C4-2B (cell line): ENCODE data around the gene HSF2BP.

Experiments
- ZFX ChIP-seq: fragments of 450-650 bp; IDR thresholded peaks from 2 replicates; pipeline ENCODE4 v1.6.1; 2017
- TF ChIP-seq, protein P1 (sequence below): fragments of 450-650 bp; conservative IDR thresholded peaks from 2 replicates; pipeline ENCODE4 v1.5.1; 2017; ENCODE audit warnings: mild to moderate bottlenecking

DNA sequence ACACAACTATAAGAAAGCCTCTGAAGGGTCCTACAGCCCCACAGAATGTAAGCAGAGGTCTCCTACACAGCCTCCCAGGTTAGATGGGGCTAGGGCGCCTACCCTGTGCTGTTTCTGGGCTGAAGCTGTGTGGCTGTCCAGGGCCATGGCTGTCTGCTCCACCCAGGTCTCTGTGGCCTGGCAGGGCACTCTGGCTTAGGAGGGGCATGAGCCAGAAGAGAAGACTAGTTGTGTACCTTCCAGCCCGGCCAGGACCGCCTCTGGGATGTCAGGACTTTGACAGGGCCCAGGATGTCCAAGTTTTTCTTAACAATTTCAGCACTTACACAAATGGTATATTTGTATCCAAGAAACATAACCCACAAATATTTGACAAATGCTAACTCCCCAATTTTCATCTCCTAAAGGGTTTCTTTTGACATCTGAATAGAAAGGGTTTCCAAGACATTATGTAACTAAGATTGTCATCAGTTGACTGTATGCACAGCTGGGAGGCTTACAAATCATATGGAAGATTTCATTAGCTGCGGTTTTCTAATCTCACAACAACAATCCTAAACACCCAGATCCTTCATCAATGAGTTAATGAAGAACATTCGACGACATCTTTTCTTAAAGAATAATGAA is 80.5 kb downstream of the HSF2BP start:
- TF ChIP-seq, protein P1, sequence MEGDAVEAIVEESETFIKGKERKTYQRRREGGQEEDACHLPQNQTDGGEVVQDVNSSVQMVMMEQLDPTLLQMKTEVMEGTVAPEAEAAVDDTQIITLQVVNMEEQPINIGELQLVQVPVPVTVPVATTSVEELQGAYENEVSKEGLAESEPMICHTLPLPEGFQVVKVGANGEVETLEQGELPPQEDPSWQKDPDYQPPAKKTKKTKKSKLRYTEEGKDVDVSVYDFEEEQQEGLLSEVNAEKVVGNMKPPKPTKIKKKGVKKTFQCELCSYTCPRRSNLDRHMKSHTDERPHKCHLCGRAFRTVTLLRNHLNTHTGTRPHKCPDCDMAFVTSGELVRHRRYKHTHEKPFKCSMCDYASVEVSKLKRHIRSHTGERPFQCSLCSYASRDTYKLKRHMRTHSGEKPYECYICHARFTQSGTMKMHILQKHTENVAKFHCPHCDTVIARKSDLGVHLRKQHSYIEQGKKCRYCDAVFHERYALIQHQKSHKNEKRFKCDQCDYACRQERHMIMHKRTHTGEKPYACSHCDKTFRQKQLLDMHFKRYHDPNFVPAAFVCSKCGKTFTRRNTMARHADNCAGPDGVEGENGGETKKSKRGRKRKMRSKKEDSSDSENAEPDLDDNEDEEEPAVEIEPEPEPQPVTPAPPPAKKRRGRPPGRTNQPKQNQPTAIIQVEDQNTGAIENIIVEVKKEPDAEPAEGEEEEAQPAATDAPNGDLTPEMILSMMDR = no peak
- no peak for TF ChIP-seq ZFX
